C4-2B (cell line): ENCODE data around the gene OBSL1.

Experiments
- H3K27ac ChIP-seq: fragments of 450-650 bp; 2 replicates; pipeline ENCODE4 v1.5.1; 2017
- ZFX ChIP-seq: fragments of 450-650 bp; IDR thresholded peaks from 2 replicates; pipeline ENCODE4 v1.6.1; 2017
- TF ChIP-seq, protein P1 (sequence below): fragments of 450-650 bp; conservative IDR thresholded peaks from 2 replicates; pipeline ENCODE4 v1.5.1; 2017; ENCODE audit warnings: mild to moderate bottlenecking

Gene OBSL1

DNA sequence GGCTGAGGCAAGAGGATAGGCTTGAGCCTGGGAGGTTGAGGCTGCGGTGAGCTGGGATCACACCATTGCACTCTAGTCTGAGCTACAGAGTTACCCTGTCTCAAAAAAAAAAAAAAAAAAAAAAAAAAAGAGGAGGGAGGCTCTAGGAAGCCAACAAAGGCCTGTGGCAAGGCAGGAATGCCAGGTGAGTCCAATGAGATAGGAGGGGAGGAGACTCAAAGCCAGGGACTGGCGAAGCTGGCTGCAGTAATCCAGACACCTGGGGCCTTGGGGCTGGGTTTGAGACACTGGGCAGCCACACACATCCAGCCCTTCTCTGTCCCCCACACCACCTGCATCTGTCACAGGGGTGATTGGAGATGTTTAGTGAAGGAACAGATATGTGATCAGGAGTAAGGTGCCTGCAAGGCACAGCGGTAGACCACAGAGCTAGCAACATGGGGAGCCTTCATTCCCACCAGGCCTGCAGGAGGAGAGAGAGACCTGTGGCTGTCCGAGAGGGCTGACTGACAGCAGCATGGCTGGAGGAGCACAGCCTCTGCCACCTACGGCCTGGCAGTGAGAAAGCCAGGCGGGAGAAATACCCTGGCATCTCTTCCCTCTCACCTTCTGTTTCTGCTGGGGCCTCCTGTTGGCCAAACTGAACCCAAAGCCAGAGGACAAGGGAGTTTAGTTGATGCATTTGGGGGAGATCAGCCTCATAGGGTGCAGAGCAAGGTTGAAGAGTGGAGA, 37.2 kb downstream of the OBSL1 start:
- TF ChIP-seq, protein P1, sequence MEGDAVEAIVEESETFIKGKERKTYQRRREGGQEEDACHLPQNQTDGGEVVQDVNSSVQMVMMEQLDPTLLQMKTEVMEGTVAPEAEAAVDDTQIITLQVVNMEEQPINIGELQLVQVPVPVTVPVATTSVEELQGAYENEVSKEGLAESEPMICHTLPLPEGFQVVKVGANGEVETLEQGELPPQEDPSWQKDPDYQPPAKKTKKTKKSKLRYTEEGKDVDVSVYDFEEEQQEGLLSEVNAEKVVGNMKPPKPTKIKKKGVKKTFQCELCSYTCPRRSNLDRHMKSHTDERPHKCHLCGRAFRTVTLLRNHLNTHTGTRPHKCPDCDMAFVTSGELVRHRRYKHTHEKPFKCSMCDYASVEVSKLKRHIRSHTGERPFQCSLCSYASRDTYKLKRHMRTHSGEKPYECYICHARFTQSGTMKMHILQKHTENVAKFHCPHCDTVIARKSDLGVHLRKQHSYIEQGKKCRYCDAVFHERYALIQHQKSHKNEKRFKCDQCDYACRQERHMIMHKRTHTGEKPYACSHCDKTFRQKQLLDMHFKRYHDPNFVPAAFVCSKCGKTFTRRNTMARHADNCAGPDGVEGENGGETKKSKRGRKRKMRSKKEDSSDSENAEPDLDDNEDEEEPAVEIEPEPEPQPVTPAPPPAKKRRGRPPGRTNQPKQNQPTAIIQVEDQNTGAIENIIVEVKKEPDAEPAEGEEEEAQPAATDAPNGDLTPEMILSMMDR: no peak
- TF ChIP-seq ZFX: no peak
- no peak overlapping the region for H3K27ac ChIP-seq

DNA sequence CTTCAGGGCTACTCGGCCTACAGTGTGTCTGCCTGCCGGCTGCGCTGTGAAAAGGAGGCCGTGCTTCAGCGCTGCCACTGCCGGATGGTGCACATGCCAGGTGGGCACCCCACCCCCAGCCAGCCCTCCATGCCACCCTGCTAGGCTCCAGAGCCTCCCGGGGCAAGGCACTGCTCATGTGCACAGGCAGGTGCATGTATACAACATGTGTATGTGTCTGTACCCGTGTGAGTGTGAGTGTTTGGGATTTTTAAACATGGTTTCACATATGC, 39.0 kb downstream of the OBSL1 start:
- no peak overlapping the region for H3K27ac ChIP-seq
- TF ChIP-seq ZFX: no peak
- TF ChIP-seq, protein P1: no peak

DNA sequence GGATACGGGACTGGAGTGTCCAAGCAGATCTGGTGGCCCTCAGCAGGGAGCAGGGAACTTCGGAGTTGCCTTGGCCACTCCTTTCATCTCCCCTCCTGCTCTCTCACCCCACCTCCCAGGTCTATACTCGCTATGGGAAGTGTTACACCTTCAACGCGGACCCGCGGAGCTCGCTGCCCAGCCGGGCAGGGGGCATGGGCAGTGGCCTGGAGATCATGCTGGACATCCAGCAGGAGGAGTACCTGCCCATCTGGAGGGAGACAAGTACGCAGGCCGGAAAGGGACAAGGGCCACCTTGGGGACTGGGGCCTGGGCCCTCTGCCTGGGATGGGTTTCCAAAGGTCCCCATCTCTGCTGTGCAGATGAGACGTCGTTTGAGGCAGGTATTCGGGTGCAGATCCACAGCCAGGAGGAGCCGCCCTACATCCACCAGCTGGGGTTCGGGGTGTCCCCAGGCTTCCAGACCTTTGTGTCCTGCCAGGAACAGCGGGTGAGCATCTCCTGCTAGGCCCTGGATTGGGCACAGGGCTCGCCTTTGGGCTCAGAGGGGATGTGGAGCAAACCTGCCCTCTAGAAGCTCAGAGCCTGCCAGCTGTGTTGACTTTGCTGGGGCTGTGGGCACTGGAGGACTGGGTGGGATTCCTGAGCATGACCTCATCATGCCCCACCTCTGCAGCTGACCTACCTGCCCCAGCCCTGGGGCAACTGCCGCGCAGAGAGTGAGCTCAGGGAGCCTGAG, 39.5 kb downstream of the OBSL1 start:
- TF ChIP-seq, protein P1: no peak
- no peak for TF ChIP-seq ZFX
- H3K27ac ChIP-seq: no peak overlapping the region

DNA sequence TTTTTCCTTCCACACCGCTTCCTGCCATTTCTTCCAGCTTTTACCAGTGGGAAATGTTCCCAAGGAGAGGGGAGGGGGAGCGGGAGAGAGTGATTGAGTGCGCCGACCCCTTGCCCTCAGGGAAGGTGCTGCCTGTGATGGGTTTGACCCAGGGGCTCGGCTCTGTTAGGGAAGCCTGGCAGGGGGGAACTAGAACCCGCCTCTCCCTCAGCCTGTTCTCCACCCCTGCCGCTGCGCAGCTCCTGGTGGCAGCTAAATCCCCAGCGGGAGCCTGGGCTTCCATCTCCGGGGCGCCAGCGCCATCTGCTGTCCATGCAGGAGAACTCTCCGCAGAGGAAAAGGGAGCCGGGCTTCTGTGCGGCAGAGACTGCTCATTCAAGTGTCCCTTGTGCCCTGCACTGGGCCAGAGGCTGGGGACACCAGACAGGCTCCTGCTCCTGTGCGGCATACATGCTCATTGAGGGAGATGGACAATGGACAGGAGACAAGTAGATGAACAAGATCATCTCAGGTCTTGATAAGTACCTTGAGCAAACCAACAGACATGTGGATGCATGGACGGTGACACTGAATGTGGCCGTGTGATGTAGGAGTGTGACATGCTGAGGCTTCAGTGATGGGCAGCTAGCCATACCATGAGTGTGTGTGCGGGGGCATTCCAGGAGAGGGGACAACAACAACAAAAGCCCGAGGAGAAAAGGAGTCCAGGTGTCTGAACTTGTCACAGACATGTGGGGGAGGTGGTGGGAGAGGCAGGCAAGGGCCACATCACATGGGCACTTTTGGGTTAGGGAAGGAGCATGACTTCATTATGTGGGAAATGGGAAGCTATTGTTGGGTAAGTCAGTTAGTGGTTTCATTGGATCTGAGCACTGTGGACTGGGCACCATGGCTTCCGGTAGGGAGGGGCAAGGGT, 41.0 kb downstream of the OBSL1 start:
- TF ChIP-seq, protein P1: peak; percentile 92
- TF ChIP-seq ZFX: no peak
- H3K27ac ChIP-seq: no peak overlapping the region

DNA sequence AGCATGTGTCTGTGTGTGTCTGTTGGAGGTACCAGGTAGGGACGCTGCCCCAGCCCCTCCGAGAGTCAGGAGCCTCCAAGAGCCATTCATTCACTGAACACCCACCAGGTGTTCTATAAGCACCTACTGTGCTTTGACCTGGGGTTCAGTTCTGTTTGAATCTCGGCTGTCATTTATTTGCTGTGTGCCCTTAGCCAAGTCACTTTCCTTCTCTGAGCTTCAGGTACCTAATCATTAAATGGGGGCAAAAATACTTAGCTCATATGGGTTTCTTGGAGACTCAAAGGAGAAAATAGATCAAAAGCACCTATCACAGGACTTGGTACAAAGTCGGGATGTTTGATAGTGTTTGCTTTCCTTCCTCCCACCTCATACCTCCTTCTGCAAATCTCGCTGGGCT, 43.9 kb downstream of the OBSL1 start:
- no peak for TF ChIP-seq ZFX
- TF ChIP-seq, protein P1: no peak
- no peak overlapping the region for H3K27ac ChIP-seq

DNA sequence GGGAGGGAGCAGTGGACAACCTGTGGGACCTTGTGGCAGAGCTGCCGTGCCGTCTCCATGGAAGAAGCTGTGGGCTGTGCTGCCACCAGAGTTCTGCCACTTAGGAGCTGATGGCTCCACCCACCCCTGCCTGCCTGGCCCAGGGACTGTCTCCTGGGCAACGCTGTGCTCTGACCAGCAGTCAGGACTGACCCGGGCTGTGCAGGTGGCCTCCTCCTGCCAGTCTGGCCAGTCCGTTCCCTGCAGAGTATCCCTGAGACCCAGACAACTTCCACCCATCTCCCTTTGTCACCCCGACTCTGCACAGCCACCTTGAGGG, 44.3 kb downstream of the OBSL1 start:
- TF ChIP-seq ZFX: no peak
- TF ChIP-seq, protein P1: no peak
- no peak overlapping the region for H3K27ac ChIP-seq
